Activated CD4-positive, alpha-beta T cell treated with anti-CD3 and anti-CD28 coated beads, Interleukin-2, amount 50 U/mL, for 1 hour (primary cell): Measurements from ENCODE around the gene HOXB9.
A peak's percentile ranks its signal among the peaks of the same experiment; 100 is the strongest.

Source experiments
- DNase-seq: peaks from one replicate; pipeline ENCODE4 v3.0.0-alpha.2; 2020

The HOXB9 gene

DNA sequence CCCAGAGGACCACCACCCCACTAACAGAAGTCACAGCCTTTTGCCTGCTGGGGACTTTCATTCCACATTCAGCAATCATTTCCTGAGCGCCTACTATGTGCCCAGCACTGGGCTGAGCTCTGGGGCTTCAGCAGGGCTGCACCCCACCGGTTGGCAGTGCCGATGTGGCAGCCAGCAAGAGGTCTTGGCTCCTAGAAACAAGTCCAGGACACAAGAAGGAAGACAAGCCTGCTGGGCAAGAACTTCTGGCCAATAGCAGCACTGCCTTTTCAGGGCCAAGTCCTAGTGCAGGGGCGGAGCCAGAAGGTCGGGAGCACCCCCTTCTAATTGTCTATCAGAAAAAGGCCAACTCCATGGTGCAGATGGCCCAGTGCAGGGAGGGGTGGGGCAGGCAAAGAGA is 13.0 kb upstream of the HOXB9 start:
- DNase-seq, result no peak

DNA sequence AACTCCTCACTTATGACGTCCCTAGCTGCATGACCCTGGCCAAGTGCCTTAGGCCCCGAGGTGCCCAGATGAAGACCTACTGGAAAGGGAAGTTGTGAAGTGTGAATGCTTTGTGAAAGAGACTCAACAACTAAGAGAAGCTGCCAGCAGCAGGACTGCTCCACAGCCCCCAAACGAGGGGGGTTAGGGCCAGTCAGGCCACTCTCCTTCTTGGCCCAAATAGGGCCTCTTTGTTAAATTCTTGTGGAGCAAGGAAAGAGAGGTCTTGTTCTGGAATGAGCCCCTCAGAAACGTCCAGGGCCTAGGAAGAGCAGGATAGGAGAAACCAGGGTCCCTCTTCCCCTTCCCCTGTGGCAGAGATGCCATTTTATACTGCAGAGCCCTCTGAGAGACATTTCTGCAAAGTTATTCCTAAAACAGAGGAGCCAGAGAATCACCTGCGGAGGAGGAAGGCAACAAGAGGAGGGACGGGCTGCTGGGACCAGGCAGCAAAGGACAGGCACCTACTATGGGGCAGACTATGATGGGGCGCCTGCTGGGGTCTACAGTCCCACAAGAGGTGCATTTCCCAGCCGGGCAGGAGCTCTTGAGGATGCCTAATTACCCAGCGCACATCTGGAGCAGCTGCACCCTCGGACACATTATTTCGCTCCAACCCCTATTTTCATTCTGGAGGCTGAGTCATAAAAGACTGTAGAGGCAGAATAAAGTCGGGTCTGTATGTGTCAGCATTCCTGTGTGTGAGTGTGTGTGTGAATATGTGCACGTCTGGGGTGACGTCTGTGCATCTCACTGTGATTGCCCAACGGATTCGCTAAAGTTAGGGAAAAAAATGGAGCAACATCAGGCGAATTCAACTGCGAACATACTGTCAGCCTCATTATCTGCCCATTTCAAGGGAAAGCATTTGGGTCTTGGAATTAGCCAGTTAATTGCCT is 11.4 kb upstream of the HOXB9 start:
- DNase-seq, result no peak

DNA sequence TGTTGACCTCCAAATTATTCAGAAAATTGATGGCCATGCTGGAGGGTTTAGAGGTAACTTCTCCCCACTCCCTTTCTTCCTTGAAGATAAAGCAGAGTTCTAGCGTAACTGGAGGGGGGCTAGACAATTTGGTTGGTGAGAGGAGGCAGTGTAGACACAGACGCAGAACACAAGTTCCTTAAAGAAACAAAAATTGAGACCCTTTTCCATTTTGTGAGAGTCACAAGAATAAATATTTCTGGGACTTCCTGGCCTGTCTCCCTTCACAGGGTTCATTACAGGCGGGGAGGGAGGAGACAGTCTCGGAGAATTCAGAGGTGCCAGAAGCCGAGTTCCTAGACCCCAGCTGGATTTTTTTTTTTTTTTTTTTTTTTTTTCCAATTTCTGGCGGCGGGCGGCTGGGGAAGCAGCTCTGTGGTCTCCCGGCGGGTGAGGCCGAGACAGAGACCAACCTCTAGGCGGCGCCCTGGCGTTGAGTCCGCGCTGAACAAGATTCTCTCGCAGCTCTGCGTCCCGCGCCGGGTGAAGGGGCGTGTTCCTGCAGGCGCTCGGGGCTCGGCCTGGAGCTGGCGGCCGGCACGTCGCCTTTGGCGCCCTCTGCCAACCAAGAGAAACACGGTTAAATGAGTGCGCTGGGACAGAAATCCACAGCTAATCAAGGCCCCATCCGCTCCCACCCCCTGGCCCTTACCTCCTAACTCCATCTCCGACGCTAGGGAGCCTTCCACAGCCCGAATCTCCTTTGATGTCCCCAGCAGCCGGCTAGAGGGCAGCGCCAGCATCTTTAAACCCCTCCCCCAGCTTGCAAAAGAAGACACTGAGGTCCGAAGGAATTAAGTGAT is 10.2 kb upstream of the HOXB9 start:
- DNase-seq, result peak; percentile 68

- DNase-seq, result no peak
Observed at GRCh38 chr17:48634493-48635208, 8.5 kb upstream of the HOXB9 start.

GRCh38 chr17:48633266-48633677 is 7.1 kb upstream of the HOXB9 start:
- DNase-seq, result no peak

DNA sequence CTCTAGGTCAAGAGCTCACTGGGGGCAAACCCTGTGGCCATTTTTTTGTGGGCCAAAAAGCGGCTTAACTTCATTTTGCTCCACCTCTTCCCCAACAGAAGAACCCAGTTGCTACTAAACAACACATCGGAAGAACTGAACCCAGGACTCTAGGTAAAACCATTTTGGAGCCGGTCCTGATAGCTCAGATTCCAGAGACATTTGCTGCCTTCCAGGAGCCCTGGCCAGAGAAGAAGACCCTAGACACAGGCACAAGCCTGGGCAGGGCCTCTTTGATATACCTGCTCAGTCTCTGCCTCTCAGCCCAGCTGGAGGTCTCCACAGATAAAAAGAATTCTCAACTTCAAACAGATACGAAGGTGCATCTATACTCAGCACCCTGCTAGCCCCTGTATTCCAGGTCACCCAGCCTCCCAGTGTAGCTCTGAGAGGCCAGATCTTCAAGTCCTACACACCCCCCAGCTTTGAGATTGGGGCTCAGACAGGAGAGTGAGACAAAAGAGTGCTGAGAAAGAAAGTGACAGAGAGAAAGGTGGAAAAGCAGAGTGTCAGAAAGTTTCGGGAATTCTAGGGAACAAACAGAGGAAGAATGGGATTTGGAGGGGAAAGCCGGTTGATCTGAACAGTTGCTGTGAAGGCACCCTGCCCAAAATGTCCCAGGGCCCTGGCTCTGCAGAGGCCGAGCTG is 6.6 kb upstream of the HOXB9 start:
- DNase-seq, result no peak

DNA sequence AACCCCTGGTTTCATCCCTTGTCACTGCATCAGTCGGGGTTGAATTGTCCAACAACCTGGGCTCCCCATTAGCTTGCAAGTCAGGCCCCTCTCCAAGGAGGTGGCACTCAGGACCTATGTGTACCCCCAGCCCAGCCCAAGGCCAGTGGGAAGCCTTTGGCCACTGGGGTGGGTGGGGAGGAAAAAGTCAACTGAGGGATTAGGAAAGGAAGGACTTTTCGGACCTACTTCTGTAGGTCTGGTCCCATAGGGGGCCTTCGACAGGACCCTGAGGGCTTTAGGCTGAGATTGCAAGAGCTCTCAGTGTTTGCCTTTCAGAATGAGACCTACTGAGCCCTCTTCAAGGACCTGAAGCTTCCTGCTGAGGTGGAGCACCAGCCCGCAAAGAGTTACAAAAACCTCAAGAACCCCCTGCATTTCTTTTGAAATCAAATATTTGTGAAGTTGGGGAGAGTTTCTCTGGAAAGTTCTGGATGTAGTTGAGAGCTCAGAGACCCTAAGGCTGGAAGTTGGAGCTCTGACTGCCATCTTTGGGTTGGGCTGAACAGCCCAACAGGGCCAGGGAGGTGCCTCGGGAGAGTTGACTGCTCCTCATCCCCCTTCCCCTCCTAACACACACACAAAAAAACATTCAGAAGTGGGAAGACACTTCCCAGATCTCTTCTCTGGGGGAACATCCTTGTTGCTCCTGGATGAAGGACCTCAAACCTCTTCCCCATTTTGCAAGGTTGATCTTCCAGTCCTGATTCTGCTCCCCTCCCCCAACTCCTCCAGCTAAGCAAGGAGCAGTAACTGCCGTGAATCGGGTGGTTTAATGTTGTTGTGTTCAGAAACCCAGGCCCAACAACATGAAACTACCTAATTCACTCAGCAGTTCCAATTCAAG is 5.8 kb upstream of the HOXB9 start:
- no peak for DNase-seq

- DNase-seq, result no peak
Observed at GRCh38 chr17:48630925-48631692, 5.0 kb upstream of the HOXB9 start.

DNA sequence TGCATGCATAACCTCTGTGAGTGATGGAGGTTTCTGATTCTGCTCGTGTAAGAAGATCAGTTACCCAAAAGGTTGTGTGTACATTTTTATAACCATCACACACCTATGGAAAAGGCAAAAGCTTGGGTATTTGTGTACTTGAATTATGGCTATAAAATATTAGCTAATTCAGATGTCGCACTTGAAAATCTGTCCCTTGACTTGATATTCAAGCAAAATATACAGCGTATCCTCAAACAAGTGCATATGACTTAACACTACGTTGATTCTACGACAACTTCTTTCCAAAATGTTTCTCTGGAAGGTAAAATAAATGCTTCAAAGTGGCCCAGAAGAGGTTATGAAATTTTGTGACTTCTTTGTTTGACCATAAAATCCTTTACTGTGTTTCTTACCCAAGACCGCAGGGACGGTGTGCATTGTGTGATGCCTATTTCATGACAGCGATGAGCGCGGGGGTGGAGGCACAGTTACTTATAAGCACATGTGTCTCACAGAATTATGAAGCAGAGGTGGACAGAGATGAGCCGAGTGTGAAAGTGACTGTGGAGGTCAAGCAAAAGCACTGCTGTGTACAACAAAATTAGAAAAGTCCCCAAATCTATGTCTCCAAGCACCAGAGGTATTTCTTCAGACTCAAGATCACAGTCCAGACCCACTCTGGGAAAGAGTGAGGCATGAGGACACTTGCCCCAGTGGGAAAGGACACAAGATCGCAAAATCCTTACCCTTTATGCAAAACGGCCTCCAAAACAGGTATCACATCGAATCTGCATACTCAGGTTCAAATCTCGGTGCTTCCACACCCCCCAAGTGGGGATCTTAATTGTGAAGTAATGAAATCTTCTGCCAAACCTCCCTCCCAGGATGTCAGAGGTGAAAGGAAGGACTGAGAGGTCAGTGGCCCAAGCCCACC is 4.1 kb upstream of the HOXB9 start:
- no peak for DNase-seq

DNA sequence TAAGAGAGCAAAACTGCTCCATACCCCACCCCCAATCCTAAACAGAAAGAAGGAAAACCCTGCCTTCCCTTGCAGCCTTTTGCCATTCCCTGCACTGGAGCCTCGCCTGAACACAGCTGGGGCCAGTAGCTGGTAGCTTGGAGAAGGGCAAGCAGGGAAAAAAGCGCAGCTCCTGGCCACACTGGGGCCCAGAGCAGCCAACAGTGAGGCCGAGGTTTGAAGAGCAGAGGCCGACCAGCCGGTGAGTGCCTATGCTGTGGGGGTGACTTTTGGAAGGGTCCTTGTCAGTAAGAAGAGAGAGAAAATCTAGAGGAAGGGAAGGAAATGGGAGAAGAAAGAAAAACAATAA is 3.2 kb upstream of the HOXB9 start:
- DNase-seq, result no peak

DNA sequence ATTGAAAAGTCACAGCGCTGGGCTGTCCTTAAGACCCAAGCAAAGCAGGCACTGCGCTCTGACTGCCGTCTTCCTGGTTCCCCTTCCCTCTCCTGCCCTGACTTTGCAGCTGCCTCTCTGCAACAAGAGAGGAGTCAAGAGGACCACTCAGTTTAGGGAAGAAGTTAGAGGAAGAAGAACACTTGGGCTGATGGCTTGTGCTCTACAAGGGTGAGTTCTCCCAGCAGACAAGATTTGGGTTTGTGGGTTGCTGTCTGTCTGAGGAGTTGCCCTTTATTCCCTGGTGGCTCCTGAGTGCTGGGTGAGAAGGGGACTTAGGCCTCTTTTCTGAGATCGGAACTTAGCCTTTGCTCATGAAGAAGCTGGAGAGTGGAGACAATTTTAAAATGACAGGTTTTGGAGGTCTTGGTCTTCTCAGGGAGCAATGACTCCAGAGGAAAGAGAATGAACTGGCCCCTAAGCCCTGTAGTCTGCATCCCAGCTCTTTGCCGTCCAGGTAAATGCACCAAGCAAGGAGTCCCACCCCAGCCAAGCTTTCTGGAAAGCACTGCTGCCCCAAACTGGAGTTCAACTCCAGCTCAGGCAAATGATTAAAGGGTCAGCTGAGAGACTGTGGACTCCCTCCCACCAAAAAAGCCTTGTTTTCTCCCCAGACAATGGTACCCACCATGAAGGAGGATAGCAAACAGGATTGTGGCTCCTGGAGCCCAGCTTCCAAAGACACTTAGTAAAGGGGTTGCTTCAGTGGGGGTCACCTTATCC is 2.7 kb upstream of the HOXB9 start:
- DNase-seq, result no peak

GRCh38 chr17:48627623-48628521 is 1.7 kb upstream of the HOXB9 start:
- DNase-seq, result no peak

DNA sequence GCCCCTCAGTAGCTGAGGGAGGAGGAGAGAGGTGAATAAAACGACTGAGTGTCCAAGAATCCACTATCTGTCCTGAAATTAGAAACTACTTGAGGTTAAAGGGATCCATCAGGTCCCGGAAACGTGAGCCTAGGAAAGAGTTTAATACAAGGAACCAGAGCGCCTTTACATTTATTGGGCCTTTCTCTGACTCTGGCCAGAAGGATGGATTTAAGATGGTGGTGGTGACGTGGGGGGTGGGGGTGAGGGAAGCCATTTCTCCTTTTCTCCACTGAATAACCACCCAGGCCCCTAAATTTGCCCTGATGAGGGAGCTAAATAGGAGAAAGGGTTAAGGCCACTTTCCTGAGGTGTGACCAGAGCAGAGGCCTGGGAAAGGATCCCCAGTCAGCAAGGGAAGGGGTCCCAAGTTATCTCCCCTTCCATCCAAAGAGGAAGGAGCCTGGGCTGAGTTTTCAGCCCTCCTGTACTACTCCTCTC is 1.0 kb upstream of the HOXB9 start:
- no peak for DNase-seq

- peak; percentile 42 for DNase-seq
Observed at GRCh38 chr17:48625495-48626244, 488 bp downstream of the HOXB9 start.

GRCh38 chr17:48624544-48625494 is 1.3 kb downstream of the HOXB9 start:
- no peak for DNase-seq

GRCh38 chr17:48624118-48624517 is 2.0 kb downstream of the HOXB9 start:
- no peak for DNase-seq
